HG02571 (cell line): Measurements from ENCODE around the gene CACNA1H.

Source experiments
- ATAC-seq: cut with Tn5 transposase; IDR thresholded peaks from one replicate; pipeline ENCODE4 v1.9.1; 2021; ENCODE audit warnings: mild to moderate bottlenecking, moderate library complexity; ENCODE audit not compliant: unreplicated experiment

CACNA1H gene

DNA sequence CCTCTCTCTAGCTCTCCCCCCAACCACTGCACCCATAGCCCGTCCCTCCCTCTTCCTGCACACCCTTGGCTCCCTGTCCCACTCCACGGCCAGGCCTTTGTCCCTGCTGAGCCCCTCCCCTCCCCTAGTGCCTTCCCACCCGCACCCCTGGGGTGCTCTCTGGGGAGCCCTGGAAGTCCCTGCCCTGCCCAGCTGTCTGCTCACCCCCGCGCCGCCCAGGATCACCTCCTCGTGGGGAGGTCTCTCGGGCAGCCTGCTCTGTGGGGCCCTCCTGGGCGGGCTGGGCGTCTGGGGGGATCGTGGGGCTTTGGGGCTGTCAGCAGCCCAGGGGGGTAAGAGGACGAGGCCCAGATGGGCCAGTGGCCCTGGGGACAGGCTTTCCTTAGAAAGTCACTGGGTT, 18.1 kb downstream of the CACNA1H start:
- ATAC-seq: no peak

DNA sequence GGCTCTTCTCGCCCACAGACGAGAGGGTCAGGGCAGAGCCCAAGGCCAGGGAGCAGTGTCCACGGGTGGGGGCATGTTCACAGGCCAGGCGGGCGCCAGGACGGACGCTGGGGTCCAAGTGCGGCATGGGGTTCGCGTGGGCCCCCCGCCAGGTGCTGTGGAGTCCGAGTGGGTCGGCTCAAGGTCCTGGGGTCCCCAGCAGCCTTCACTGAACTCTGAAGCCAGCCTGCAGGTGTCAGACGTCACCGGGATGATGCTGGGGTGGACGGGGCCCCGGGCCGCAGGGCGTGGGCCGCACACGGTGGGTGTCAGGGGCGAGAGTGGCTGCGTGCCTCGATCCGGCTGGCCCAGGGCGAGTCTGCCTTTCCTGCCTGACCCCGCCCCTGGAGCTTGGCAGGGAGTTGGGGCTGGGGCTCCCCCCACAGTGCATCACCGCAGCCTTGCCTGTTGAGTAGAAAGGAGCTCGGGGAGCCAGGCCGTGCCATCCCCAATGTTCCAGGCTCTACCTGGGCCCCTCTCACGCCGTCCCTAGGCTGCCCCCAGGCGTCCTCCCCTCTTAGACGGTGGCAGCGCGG, 19.0 kb downstream of the CACNA1H start:
- ATAC-seq: no peak

DNA sequence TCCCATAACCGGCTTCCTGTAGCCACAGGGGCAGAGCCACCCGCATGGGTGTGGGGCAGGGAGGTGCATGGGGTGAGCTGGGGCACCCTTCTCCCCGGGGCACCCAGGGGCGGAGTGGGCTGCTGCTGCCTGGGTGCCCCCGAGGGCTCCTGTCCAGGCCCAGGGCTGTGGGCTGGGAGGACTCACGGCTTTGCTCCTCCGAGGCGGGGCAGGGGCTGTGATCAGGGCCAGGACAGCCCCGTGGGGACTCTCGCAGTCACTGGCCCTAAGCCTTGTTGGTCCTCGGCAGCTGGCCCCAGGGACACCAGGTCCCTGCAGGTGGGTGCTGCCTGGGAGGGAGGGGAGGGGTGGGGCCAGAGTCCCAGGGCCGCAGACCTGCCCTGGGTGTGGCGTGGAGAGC, 19.7 kb downstream of the CACNA1H start:
- no peak for ATAC-seq

DNA sequence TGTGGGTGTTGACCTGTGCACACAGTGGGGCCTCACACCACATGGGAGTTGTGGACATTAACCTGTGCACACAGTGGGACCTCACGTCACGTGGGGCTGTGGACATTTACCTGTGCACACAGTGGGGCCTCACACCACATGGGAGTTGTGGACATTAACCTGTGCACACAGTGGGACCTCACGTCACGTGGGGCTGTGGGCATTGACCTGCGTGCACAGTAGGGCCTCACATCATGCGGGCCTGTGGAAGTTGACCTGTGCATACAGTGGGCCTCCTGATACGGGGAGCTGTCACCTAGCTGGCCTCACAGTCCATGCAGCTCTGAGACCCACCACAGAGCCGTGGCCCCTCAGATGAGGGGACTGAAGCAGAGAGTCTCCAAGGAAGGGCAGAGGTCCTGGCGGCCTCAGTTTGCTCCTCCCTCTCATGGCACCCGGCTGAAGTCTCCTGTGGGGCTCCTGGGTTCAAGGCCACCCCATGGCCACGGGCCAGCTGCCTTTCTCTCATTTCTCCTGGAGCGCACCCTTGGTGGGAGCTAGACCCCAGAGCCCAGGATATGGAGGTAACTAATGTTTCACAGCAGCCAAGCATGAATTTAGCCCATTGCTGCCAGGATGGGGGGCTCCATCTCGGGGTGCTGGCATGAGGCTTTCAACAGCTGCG, 21.0 kb downstream of the CACNA1H start:
- ATAC-seq: no peak

DNA sequence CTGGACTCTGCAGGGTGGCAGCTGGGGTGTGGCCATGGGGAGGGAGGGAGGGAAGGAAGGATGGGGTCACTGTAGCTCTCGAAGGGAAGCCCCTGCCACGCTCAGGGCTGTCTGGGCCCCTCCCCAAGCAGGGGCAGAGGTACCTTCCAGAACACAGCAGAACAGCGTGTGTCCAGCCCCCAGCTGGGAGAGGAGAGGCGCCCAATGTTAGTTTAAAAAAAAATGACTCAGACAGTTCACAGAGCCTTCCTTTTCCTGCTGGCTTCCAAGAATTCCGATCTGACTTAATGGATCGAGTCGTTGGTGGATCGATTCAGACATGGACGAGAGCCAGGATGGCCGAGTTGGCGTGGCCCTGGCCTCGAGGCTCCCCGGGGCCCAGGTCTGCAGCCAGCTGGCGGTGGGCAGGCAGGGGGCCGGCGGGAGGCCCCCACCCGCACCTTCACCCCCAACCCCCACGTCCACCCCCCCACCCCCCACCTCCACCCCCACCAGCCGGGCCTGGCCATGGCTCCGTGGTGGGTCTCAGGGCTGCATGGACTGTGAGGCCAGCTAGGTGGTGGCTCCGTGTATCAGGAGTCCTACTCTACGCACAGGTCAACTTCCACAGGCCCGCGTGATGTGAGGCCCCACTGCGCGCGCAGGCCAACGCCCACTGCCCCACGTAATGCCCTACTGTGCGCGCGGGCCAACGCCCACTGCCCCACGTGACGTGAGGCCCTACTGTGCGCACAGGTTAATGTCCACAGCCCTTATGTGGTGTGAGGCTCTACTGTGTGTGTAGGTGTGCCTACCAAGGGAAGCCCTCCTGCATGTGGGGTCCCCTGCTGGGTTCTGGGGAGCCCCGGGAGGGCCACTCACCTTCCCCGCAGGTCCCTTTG, 21.8 kb downstream of the CACNA1H start:
- no peak for ATAC-seq

GRCh38 chr16:1175566-1176279, 22.8 kb downstream of the CACNA1H start:
- no peak for ATAC-seq

DNA sequence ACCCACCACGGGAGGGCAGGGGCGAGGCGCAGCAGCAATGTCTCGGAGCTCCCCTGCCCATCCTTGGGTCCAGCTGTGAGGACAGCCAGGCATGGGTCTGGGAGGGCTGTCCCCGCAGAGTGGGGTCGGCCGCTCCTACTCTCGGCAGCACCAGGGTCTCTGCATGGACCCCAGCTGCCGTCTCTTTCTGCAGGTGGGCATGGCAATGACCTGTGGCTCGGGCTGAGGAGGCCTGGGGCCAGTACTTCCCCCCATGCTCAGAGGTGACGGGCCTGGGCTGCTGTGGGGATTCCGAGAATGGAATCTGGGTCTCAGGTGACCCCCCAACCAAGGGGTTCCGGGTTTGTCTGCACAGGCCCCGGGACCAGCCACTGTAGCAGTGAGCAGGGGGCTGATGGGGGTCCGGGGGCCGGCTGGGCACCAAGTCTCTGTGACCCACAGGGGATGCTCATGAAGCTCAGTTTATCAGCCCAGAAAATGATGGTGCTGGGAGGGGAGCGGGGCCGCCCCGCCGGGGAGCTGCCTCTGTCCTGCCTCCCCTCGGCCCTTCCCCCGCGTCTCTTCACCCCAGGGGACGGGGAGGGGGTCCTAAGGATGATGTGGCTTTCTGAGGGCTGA, 23.5 kb downstream of the CACNA1H start:
- ATAC-seq: no peak

- ATAC-seq: no peak
These were observed 24.1 kb downstream of the CACNA1H start for GRCh38 chr16:1177053-1177452.

- ATAC-seq: no peak
These were observed 24.8 kb downstream of the CACNA1H start for GRCh38 chr16:1177750-1178149.

DNA sequence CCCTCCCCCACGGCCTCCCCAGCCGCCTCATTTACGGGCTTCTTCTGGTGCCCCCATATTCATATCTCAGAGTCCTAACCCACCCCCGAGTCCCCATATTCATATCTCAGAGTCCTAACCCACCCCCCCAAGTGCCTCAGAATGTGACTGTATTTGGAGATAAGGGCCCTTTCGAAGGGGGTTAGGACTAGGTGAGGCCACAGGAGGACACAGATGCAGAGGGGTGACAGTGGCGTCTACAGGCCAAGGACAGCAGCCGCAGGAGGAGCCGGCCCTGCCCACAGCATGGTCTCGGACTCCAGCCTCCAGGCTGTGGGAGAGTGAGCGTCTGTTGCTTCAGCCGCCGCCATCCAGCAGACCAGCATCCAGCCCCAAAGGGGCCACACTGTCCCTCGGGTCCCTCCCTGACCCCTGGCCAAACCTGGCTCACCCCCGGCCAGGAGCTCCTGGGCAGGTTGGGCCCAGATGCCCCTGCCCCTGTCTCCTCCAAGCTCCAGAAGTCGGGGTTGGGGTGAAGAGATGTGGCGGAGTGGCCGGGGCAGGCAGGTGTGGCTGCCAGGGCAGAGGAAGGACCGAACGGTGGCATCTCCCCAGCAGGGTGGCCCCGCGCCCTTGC, 25.5 kb downstream of the CACNA1H start:
- ATAC-seq: no peak

DNA sequence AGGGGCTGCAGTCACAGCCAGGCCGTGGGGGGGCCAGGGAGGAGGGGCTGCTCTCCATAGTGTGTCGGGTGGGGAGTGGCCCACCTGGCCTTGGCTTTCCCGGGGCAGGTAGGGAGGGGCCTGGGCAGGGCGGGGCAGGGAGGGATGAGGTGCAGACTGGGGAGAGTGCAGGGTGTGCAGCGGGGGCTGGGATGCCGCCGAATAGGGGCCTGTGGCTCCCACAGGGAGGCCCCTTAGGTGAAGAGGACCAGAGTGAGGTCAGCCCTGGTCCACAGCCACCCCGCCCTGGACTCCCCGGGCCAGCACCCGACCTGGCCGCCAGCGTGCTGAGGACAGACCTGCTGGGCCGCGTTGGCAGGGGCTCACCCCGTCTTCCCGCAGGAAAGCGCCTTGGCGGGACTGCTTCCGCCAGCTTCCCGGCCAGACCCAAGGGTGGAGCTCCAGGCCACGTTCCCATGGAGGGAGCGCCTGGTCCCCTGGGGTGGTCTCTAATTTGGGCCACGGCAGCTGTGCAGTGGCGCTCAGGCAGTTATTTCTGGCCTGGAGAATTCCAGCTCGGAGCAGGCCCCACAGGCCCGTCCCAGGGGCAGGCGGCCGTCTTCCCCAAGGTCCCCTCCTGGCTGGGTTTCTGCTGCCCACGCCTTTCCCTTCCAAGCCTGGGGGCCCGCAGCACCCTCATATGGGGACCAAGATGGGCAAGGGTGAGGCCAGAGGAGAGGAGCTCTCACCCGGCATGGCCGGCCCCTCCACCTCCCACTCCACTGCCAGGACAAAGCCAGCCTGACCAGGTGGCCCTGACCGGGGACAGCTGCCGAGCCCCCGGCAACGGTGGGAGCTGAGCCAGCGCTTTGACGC, 27.9 kb downstream of the CACNA1H start:
- no peak for ATAC-seq

DNA sequence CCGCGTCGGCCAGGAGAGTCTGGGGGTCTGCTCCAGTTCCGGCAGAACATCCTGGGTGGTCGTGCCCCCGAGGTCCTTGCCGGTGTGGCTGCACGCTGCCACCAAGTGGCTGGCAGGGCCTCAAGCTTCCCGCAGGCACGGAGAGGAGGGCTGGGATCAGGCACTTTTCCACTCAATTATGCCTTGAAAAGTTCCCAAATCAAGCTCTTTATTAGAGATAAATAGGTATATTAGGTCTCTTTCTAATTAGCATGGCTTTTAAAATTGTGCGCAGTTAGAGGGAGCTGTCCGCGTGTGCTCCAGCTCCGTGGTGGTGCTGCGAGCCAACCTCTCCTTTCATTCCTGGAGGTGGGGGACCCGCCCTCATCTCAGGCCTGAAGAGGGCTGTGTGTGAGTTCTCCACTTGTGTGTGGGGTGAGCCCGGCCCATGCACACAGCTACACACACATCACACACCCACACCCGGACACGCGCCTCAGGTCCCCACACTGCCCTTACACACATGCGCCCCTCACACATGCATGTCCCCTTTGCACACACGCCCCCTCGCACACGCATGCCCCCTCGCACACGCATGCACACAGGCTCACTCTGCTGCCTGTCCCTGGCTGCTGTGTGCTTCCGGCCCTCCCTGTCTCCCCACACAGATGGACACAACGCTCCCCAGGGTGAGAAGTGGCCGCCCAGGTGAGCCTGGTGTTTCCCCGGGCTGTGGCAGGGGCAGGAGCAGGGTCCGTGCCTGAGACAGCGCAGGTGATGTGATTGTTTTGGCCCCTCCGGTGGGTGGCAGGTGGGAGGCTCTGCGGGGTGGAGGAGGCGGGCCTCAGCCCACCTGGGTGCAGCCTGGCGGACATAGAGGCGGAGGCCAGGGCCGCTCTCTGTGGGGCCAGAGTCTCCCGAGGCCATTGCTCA, 28.8 kb downstream of the CACNA1H start:
- ATAC-seq: no peak

- ATAC-seq: no peak
These were observed 29.4 kb downstream of the CACNA1H start for GRCh38 chr16:1182316-1182671.

GRCh38 chr16:1182950-1183907, 30.3 kb downstream of the CACNA1H start:
- no peak for ATAC-seq

DNA sequence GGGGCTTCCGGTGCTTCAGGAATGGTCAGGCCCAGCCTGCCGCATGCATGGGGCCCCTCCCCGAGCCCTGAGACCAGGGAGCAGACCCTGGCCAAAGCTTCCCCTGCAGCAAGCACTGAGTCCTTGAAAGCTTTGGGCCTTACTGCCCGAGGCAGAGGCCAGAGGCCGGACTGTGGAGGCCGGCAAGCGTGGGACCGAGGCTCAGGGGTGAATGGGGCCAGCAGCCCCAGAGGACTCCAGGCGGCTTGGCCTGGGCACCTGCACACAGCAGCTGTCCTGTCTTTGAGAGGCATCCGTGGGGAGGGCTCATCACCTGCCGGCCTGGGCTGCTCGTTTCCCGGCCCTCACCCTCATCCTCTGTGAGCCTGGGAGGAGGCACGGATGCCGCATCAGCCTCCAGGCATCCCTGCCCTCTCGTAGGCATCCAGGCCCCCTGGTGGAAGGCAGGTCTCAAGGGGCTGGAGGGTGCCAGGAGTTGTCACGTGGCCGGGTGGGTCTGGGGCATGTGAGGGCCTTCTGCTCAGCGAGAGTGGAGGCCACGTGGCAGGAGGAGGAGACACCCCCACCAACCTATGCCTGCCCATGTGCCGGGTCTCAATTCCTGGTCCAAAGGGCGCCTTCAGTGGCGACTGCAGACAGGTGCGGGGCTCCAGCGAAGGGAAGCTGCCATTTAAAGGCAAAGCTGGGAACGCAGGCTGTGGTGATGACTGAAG, 31.4 kb downstream of the CACNA1H start:
- no peak for ATAC-seq

DNA sequence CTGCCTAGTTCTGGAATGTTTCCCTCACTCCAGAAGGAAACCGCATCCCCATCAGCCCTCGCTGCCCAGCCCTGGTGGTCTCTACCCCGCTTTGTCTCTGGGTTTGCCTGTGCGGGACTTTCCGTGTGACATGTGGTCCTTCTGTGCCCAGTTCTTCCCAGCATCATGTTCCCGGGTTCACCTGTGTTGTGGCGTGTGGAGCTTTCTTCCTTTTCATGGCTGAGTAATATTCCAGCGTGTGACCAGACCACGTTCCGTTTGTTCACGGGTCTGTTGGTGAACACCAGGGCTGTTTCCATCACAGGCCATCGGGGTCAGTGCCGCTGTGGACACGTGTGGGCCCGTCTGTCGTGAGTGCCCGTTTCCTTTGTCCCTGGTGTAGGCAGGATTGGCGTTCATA, 32.1 kb downstream of the CACNA1H start:
- no peak for ATAC-seq
